Measurements from ENCODE around the gene SLC10A6.
"Not testable (repeated sequence)": the region's sequence is repeated elsewhere in the genome, so short reads cannot be mapped to it uniquely, and the experiment has no call there.

SLC10A6 gene

GRCh38 chr4:86848732-86849619, at the start of gene SLC10A6:
Gene SLC10A6, minus strand, starts transcription at chr4:86849384. Its CDS starts 269 bp downstream, at chr4:86849115.
- peak; percentile 40 for DNase-seq (ENCODE audit: low spot score)

- DNase-seq (ENCODE audit: low spot score): no peak
Observed at GRCh38 chr4:86898562-86898961, 49.4 kb upstream of the SLC10A6 start.

- no peak for DNase-seq (ENCODE audit: low spot score)
Observed at GRCh38 chr4:86896596-86896995, 47.4 kb upstream of the SLC10A6 start.

- DNase-seq (ENCODE audit: low spot score): peak; percentile 93
Observed at GRCh38 chr4:86895692-86896488, 46.7 kb upstream of the SLC10A6 start.

GRCh38 chr4:86894455-86894854, 45.3 kb upstream of the SLC10A6 start:
- no peak for DNase-seq (ENCODE audit: low spot score)

- DNase-seq (ENCODE audit: low spot score): no peak
Observed at GRCh38 chr4:86893136-86893535, 44.0 kb upstream of the SLC10A6 start.

- DNase-seq (ENCODE audit: low spot score): no peak
Observed at GRCh38 chr4:86892636-86892960, 43.4 kb upstream of the SLC10A6 start.

- DNase-seq (ENCODE audit: low spot score): no peak
Observed at GRCh38 chr4:86891762-86892635, 42.8 kb upstream of the SLC10A6 start, which contains the start of gene C4orf36. Gene C4orf36, minus strand, starts transcription at chr4:86892422. Its CDS starts 902 bp downstream, at chr4:86891520.

GRCh38 chr4:86890790-86891189, 41.6 kb upstream of the SLC10A6 start:
- no peak for DNase-seq (ENCODE audit: low spot score)

GRCh38 chr4:86879641-86880040, 30.5 kb upstream of the SLC10A6 start:
- DNase-seq (ENCODE audit: low spot score): no peak

GRCh38 chr4:86878640-86879039, 29.5 kb upstream of the SLC10A6 start:
- DNase-seq (ENCODE audit: low spot score): no peak

- DNase-seq (ENCODE audit: low spot score): no peak
Observed at GRCh38 chr4:86876894-86877685, 27.9 kb upstream of the SLC10A6 start.

- not testable (repeated sequence) for DNase-seq (ENCODE audit: low spot score)
Observed at GRCh38 chr4:86875436-86875835, 26.3 kb upstream of the SLC10A6 start.

- DNase-seq (ENCODE audit: low spot score): no peak
Observed at GRCh38 chr4:86872135-86872534, 23.0 kb upstream of the SLC10A6 start.

GRCh38 chr4:86870442-86871069, 21.4 kb upstream of the SLC10A6 start:
- no peak for DNase-seq (ENCODE audit: low spot score)

- DNase-seq (ENCODE audit: low spot score): no peak
Observed at GRCh38 chr4:86857341-86858052, 8.3 kb upstream of the SLC10A6 start.

GRCh38 chr4:86856896-86857295, 7.7 kb upstream of the SLC10A6 start:
- DNase-seq (ENCODE audit: low spot score): no peak

- DNase-seq (ENCODE audit: low spot score): no peak
Observed at GRCh38 chr4:86855572-86855971, 6.4 kb upstream of the SLC10A6 start.

GRCh38 chr4:86853209-86853608, 4.0 kb upstream of the SLC10A6 start:
- no peak for DNase-seq (ENCODE audit: low spot score)

GRCh38 chr4:86848136-86848535, 1.0 kb downstream of the SLC10A6 start:
- no peak for DNase-seq (ENCODE audit: low spot score)
